ENCODE measurements around the gene GPD2.

DNA sequence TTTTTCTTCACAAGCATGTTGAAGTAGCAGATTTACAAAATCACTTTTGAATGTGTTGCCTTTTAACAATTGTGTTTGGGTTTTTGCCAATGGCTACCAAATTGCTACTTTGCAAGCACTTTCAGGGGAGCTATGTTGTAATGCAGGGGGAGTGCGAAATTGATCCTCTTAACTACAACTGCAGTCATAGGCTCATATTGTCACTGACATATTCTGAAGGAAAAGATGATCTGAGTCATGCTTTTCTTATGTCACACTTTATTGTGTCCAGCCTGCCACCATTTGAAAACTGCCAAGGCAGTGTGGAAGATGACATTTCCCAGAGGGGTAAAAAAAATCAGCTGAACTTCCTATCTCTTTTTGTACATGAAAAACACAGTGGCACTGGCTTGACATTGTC lies 74.9 kb downstream of the GPD2 start:
- no peak for TF ChIP-seq POLR2AphosphoS5 (IDR thresholded peaks at IDR 0.05)
- TF ChIP-seq, protein P1, sequence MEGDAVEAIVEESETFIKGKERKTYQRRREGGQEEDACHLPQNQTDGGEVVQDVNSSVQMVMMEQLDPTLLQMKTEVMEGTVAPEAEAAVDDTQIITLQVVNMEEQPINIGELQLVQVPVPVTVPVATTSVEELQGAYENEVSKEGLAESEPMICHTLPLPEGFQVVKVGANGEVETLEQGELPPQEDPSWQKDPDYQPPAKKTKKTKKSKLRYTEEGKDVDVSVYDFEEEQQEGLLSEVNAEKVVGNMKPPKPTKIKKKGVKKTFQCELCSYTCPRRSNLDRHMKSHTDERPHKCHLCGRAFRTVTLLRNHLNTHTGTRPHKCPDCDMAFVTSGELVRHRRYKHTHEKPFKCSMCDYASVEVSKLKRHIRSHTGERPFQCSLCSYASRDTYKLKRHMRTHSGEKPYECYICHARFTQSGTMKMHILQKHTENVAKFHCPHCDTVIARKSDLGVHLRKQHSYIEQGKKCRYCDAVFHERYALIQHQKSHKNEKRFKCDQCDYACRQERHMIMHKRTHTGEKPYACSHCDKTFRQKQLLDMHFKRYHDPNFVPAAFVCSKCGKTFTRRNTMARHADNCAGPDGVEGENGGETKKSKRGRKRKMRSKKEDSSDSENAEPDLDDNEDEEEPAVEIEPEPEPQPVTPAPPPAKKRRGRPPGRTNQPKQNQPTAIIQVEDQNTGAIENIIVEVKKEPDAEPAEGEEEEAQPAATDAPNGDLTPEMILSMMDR (IDR thresholded peaks at IDR 0.05; ENCODE audit: poor library complexity, severe bottlenecking): no peak
